H1 (cell line): ENCODE measurements around the gene LIN37. TPM values are rescaled to one million over a fixed set of nuclear protein-coding genes. Genes with fewer than 3 reads are reported as not detected.

Experiments
- BACH1 ChIP-seq: IDR thresholded peaks from 2 replicates; pipeline ENCODE4 v1.6.1; 2012; ENCODE audit warnings: low read length, improper control_type of control experiment
- POLR2AphosphoS5 ChIP-seq: IDR thresholded peaks from 2 replicates; pipeline ENCODE4 v1.6.1; 2011; ENCODE audit warnings: low read depth, low read length
- RAD21 ChIP-seq, 2 experiments: IDR thresholded peaks in 1 of 2; conservative IDR thresholded peaks in 1 of 2; 2 replicates each; pipeline ENCODE4 v1.6.1; 2011; ENCODE audit warnings: low read depth in 2 of 2, low read length in 2 of 2, improper control_type of control experiment in 1 of 2, inconsistent platforms in 1 of 2, mild to moderate bottlenecking in 1 of 2, moderate library complexity in 1 of 2
- YY1 ChIP-seq: IDR thresholded peaks from 2 replicates; pipeline ENCODE4 v1.6.1; 2011; ENCODE audit warnings: low read depth, mild to moderate bottlenecking, low read length
- polyA plus RNA-seq, 7 experiments: library from polyadenylated mRNA; depleted of rRNA in 3 of 7; stranded (reverse) in 5 of 7; unstranded in 2 of 7; fragments of >200 nt in 5 of 7; fragments of 200-250 nt in 2 of 7; gene quantifications; 1 replicate in 5 of 7; 2 replicates in 1 of 7; 4 replicates in 1 of 7; pipeline versions ENCODE4 v1.2.1 to v1.2.3, GENCODE V29; 2011 to 2013; ENCODE audit warnings: missing spikeins in 2 of 7, mixed read lengths in 2 of 7
- total RNA-seq: library from RNA; stranded (reverse); fragmentation: NEBNext Ultra II Directional; extraction: Animal tissue kit (Norgen Biotek cat#: 25700); gene quantifications from 2 replicates; pipeline ENCODE4 v1.2.1, GENCODE V29; 2021

Gene LIN37
- total and polyA plus RNA-seq, 2 of the 8 experiments (the other 6 are each of a cell fraction or from before 2014, with no cell fraction given), result 3.8 to 9.8 TPM

DNA sequence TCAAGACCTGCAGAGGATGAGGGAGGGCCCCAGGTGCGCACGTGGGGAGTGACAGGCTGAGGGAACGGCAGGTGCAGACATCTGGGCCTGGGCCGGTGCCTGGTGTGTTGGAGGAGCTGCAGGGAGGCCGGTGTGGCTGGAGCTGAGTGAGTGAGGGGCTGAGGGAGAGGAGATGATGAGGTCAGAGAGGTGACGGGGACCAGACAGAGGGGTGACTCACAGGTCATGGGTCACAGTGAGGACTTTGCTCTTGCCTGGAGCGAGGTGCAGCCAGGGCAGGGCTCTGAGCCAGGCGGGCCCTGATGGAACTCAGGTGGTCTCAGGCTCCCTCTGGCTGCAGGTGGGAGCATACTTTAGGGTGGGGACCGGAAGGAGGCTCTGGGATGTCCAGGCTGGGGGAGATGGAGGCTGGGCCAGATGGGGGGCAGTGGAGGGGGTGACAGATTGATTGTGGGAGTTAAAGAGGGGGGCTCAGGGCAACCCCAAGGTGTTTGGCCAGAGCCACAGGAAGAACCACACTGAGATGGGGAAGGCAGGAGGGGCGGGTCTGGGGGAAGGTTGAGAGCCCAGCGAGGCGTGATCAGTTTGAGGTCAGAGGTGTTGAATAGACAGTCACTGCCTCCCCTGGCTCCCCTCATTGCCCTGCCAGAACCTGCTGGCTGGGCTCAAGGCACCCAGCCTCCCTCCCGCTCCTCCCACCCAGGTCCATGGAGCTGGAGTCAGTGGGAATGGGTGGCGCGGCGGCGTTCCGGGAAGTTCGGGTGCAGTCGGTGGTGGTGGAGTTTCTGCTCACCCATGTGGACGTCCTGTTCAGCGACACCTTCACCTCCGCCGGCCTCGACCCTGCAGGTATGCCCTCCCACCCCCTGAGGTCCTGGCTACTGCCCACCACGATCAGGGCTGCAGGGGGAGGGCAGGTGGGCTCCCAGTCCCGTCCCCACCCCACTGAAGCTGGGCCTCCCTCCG lies 35.4 kb downstream of the LIN37 start (continued):
- no peak for TF ChIP-seq BACH1
- TF ChIP-seq POLR2AphosphoS5, result no peak
- TF ChIP-seq RAD21 (IDR thresholded peaks at IDR 0.05 in 1 of 2, conservative IDR thresholded peaks at IDR 0.05 in 1 of 2; ENCODE audit: low read depth in 2 of 2, low read length in 2 of 2), result peak; percentile 56 to 70
- TF ChIP-seq YY1, result no peak
